GM18508 (cell line): Measurements from ENCODE around the gene TMEM258.

ENCODE experiments used
- ATAC-seq: cut with Tn5 transposase; IDR thresholded peaks from one replicate; pipeline ENCODE4 v1.9.1; 2021; ENCODE audit warnings: moderate number of reproducible peaks; ENCODE audit not compliant: insufficient read depth, unreplicated experiment

TMEM258 gene

DNA sequence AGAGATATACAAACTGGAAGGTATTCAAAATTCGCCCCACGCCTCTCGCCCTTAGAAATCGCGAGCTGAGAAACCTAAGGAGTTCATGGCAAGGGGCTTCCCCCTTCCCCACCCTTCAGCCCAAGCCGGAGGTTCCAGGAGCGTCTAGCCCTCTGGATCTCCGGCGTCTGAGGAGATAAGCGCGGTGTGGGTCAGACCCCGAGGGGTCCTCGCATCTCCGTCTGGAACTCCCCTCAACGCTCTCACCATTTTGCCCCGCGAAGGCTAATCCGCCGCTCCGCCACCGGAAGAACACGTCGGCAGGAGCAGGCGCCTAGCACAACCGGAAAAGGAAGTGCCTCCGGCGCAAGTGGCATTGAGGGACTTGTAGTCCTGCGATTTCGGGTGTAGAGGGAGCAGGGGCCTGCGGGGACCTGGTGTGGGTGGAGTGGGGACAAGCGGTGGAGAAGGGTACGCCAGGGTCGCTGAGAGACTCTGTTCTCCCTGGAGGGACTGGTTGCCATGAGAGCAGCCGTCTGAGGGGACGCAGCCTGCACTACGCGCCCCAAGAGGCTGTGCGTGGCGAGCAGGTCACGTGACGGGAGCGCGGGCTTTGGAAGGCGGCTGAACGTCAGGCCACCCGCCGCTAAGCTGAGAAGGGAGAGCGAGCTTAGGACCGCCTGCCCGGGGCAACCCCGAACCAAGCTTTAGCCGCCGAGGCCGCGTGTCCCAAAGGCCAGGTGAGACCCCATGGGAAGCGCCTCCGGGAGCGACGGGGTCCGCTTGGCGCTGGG, at the start of gene TMEM258, which contains the start of gene FEN1:
TMEM258 (minus strand) TSS at position 290 of the 773 bp plus-strand sequence; CDS start at position 249, 41 bp downstream.
FEN1 (plus strand) TSS at position 602 of the 773 bp plus-strand sequence. CDS start 2,451 bp downstream, outside the sequence.
- ATAC-seq = peak; percentile 44

DNA sequence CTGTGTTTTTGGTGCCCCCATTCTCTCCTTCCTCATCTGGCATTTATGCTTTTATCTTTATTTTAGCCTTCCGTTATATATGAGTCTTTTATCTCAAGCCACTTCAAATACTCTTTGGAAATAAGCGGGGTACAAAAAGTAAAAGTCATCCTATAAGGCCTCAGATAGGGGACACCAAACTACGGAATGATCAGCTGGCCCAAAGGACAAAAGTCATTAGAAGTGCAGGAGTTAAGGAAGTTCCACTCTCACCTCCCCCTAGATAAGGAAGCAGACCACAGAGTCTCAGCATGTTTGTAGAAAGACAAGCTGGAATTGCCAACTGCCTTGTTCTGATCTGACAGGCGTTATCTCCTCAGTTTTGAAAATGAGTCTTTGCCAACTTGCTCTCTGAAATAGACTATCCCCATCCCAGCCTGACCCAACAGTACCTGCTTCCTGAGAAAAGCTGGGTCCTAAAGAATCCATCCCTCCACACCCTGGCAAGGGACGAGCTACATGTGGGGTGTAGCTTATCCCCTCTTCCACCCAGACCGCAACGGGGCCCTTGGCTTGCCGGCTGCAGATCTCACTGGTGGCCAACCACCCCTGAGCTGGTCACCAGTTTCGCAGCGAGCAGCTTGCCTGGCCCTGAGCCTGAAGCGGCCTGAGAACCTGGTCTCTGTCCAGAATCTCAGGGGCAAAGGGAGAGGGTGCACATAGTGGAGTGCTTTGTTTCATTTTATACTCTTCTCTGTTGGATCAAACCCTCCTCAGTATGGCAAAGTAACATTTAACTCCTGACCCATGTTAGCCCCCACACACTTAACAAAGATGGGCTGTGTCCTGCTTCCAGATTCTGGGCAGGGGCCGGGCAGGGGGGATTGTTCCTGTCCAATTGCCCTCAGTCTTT, 49.5 kb upstream of the TMEM258 start:
- no peak for ATAC-seq

DNA sequence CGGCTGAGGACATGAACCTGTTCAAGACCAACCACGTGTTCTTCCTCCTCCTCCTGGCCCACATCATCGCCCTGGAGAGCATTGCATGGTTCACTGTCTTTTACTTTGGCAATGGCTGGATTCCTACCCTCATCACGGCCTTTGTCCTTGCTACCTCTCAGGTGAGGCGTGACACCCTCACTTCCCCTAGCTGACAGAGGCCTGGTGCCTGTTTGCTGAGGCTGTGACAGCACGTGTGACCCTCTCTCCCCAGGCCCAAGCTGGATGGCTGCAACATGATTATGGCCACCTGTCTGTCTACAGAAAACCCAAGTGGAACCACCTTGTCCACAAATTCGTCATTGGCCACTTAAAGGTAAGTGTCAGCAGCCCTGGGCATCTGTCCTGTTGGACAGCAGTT, 48.0 kb upstream of the TMEM258 start:
- ATAC-seq = no peak

DNA sequence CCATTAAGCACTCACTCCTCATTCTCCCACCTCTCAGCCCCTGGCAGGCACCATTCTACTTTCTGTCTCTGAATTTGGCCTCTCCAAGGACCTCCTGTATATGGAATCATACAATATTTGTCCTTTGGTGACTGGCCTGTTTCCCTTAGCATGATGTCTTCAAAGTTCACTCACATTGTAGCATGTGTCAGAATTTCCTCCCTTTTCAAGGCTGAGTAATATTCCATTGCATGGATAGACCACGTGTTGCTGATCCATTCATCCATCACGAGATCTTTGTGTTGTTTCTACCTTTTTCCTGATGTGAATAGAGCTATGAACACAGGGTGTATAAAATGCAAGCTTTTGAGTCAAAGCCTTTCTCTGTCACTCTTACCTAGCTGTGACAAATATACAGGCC, 47.3 kb upstream of the TMEM258 start:
- ATAC-seq = no peak

DNA sequence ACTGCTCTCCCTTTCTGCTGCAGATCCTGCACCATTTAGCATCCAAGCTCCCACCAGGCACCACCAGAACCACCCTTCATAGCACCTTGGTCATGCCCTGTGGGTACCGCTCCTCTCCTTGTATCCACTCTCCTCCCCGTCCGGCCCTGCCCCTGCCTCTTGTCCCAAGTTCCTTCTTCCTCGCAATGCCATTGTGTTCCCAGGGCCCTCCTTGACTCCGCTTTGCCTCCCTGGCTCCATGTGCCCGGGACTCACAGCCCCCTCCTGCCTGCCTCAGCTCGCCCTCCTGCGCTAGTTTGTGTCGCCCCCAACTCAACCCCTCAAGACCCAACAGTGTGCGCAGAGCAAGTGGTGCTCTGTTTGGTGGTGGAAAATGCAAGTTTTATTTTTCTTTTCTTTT, 46.5 kb upstream of the TMEM258 start:
- ATAC-seq = no peak

DNA sequence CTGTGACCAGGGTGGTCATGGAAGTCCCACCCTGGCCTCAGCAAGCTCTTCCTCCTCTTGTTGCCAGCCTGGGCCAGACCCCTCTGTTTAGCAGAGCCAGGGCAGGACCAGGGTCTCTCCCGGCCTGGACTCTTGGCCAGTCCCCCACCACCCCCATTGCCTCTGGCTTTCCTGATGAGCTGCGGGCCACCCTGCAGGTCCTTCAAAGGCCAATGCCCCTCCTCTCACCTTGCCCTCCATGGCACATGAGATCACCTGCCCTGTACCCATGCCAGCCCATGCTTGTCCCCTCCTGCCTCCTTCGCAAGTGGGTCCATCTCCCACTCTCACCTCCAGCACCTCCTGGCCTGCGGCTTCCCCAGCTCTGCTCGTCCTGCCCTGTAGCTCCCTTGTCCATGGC, 46.1 kb upstream of the TMEM258 start:
- ATAC-seq = no peak

DNA sequence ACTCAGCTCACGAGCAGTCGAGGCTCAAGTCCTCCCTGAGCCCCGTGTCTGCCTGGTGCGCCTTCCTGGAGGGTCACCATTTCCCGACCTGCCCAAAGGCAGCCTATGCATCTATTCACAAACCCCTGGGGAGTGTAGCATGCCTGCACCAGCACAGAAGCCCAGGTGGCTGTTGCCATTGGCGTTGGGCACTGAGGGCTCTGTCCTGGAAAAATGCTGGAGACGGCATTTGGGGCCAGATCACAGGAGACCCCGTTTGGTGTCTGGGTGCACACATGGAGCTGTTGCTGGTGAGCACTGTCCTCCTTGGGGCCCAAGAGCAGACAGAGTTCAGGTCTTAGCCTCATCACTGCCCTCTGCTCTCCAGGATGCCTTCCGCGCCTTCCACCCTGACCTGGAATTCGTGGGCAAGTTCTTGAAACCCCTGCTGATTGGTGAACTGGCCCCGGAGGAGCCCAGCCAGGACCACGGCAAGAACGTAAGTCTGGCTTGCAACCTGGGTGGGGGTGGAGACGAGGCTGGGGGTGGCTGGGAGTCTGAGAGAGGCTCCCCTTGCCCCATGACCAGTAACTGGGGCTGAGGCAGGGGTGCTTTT, 45.1 kb upstream of the TMEM258 start:
- no peak for ATAC-seq

- no peak for ATAC-seq
Measured at GRCh38 chr11:61836193-61836592, 43.8 kb upstream of the TMEM258 start.

GRCh38 chr11:61834278-61835048, 42.1 kb upstream of the TMEM258 start:
- ATAC-seq = peak; percentile 71

DNA sequence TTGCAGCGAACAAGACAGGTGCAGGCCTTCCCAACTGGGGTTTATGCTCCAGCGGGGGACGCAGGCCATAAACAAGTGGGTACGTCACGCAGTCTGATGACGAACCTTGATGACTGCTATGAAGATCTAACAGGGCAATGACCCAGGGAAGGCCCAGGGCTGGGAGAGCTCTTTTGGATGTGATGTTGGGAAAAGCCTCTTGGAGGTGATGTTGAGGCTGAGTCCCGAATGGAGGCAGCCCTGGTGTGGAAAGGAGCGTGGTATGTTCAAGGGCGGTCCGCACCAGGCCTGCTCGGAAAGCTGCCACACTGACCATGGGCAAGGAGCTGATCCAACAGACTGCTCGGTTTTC, 41.5 kb upstream of the TMEM258 start:
- ATAC-seq = no peak

- no peak for ATAC-seq
Measured at GRCh38 chr11:61833471-61833870, 41.1 kb upstream of the TMEM258 start.

DNA sequence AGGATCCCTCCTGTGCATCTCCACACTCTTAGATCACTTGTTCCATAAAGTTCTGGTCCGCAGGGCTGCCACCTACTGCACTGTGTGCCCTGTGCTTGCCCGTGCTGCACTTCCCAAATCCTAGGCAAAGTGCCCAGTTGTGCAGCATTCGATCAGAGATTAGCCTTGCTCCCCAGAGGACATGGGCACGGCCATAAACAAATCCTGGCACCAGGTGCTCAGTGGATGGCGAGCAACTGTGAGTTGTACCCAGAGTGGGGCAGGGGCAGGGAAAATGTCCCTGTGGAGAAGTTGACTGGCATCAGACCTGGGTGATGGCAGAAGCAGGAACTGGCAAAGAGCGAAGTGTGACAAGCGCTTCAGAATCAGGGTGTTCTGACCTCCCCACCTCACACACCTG, 40.4 kb upstream of the TMEM258 start:
- no peak for ATAC-seq

DNA sequence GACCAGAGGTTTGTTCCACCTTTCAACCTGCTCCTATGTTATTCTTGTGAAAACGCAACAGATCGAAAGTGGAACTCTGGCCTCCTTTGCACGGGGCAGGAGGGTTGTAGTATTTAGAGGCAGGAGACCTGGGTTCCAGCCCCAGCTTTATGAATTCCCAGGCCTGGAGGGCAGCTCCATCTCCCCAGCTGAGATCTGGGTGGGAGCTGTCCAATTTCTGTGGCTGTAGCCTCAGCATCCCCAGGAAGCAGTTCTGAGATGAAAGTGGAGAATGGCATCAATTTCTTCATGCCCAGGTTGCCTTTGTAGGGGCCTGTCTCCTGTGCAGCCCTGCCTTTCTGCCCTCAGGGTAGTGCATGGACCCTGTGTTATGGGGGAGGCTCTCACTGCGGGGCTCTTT, 39.8 kb upstream of the TMEM258 start:
- no peak for ATAC-seq

DNA sequence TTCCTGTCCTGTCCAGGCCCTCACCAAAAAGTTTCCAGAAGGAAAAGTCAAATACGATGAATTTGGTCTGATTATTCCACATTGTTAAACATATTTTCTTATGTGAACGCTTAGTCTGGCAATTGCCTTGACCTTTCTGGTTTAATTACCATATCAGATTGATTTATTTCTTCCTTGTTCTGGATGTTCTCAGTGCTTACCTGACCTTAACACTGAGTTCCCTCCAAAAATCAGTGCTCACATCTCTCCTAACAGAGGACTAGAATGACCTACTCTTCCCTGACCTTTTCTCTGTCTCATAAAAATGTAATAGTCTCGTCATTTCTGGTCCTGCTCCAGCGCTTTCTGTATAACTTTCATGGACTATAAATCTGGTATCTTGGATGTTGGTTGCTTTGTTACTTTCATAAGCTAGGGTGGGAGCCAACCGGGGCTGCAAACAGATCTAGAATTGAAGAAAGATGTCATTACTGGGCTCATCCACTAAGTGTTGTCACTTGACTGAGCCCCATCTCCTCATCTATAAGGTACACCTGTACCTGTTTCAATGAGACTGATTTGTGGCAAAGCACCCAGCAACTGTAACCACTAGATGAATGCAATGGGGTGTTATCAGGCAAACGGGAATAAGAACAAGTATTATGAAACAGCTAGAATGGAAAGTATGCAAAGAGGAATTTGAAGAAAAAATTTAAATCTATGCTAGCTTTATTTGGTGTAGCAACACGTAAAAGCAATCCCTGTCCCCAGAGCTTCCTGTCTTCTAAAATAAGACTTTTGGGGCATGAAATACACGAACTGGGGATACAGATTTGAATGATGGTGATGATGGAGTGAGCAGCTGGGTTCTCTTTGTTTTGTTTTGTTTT, 38.1 kb upstream of the TMEM258 start:
- ATAC-seq = no peak

GRCh38 chr11:61829806-61830205, 37.4 kb upstream of the TMEM258 start:
- ATAC-seq = no peak

DNA sequence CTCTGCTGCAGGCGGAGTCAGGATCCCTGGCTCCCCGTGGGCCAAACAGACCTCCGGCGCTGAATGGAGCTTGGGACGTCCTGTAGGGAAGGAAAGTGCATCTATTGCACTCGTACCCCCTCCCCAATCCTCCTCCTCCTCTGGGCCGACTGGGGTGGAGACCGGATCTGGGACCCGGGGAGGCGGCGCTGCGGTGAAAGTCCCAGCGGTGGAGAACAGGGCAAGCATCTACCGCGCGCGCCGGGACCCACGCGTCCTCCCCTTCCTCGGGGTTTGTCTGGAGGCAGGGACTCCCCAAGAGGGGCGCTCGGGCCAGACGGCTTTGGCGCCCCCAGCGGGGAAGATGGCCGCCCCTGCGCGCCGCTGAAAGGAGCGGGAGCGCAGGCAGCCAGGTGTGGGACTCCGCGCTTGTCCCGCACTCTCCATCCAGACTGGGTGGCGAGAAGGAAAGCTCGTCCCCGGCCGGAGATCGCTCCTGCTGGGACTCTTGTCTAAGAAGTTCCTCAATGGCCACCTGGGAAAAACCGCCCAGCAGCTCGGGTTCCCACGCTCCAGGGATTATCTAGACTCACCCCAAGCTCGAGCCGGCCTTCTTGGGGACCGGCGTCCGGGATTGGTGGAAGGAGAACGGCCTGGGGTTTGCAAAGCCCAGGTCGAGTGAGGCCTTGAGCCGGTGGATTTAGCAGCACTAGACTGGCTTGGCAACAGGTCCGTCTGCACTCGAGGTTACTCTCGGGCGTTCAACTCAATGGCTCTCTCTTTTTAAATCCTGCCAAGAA, 36.4 kb upstream of the TMEM258 start:
- ATAC-seq = no peak

DNA sequence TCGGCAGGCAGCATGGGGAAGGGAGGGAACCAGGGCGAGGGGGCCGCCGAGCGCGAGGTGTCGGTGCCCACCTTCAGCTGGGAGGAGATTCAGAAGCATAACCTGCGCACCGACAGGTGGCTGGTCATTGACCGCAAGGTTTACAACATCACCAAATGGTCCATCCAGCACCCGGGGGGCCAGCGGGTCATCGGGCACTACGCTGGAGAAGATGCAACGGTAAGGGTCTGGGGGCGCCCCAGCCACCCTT, 35.9 kb upstream of the TMEM258 start:
- ATAC-seq = no peak

DNA sequence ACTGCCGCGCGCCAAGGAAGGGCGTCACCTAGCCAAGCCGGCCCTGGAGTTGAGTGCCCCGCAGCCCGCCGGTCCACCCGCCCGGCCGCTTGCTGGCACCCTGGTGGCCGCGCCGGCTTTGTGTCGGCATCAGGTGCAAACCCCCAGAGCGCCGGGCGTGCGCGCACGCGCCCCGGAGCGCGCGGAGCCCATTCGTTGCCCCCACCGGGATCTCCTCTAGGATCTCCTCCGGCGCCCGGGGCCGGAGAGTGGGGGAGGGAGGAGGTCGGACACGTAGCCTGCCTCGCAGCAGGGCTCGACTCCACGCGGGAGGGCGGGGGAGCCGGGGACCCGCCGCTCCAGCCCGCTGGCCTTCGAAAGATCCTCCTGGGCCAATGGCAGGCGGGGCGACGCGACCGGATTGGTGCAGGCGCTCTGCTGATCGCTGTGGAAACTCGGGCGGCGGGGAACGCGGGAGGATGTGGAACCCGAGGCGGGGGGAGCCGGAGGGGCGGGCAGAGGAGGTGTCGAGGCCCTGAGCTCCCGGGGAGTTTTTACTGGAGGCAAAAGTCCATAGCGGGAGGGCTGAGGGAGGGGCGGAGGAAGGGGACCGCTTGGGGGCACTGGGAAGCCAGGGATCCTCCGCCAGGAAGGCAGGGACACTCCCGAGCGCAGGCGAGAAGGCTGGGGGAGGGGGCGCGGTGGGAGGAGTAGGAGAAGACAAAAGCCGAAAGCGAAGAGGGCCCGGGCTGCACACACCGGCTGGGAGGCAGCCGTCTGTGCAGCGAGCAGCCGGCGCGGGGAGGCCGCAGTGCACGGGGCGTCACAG, 35.4 kb upstream of the TMEM258 start, which contains the start of gene FADS2:
FADS2 (plus strand) TSS at position 730 of the 808 bp plus-strand sequence. CDS start 91 bp downstream, outside the sequence.
- ATAC-seq = no peak
